NCI-H524 treated with DMSO at 0.1 percent for 48 hours (cell line): ENCODE results near the gene KRT17.
"Not testable (repeated sequence)": the region's sequence is repeated elsewhere in the genome, so short reads cannot be mapped to it uniquely, and the experiment has no call there.

Experiments
- DNase-seq: peaks from one replicate; lab custom pipeline; 2025; lab: John Stamatoyannopoulos, UW

Gene KRT17

GRCh38 chr17:41633556-41634199, 9.3 kb upstream of the KRT17 start:
- DNase-seq, result no peak

- no peak for DNase-seq
These were observed 8.2 kb upstream of the KRT17 start for GRCh38 chr17:41632482-41633105.

- DNase-seq, result no peak
These were observed 7.5 kb upstream of the KRT17 start for GRCh38 chr17:41631898-41632285.

- DNase-seq, result no peak
These were observed 6.9 kb upstream of the KRT17 start for GRCh38 chr17:41631025-41631897.

- DNase-seq, result no peak
These were observed 5.7 kb upstream of the KRT17 start for GRCh38 chr17:41629826-41630670.

- DNase-seq, result no peak
These were observed 4.9 kb upstream of the KRT17 start for GRCh38 chr17:41629316-41629715.

- DNase-seq, result not testable (repeated sequence)
These were observed 4.4 kb upstream of the KRT17 start for GRCh38 chr17:41628621-41629255.

GRCh38 chr17:41628073-41628370, 3.6 kb upstream of the KRT17 start:
- DNase-seq, result not testable (repeated sequence)

- DNase-seq, result no peak
These were observed 3.1 kb upstream of the KRT17 start for GRCh38 chr17:41627316-41628072.

- DNase-seq, result not testable (repeated sequence)
These were observed 2.5 kb upstream of the KRT17 start for GRCh38 chr17:41626914-41627295.

- DNase-seq, result not testable (repeated sequence)
These were observed 1.9 kb upstream of the KRT17 start for GRCh38 chr17:41626028-41626913.

- no peak for DNase-seq
These were observed 1.2 kb upstream of the KRT17 start for GRCh38 chr17:41625602-41626001.

GRCh38 chr17:41623184-41623861, 1.1 kb downstream of the KRT17 start:
- not testable (repeated sequence) for DNase-seq

- DNase-seq, result not testable (repeated sequence)
These were observed 1.8 kb downstream of the KRT17 start for GRCh38 chr17:41622340-41623183.

- DNase-seq, result no peak
These were observed 2.5 kb downstream of the KRT17 start for GRCh38 chr17:41621916-41622315.

GRCh38 chr17:41621435-41621817, 2.9 kb downstream of the KRT17 start:
- not testable (repeated sequence) for DNase-seq

GRCh38 chr17:41620583-41621434, 3.6 kb downstream of the KRT17 start:
- no peak for DNase-seq
